CD14-positive monocyte (primary cell): Measurements from ENCODE around the gene CASP8. TPM values are rescaled to one million over a fixed set of nuclear protein-coding genes. Genes with fewer than 3 reads are reported as not detected.
"Not testable (repeated sequence)": the region's sequence is repeated elsewhere in the genome, so short reads cannot be mapped to it uniquely, and the experiment has no call there.

Experiments used
- DNase-seq, 3 donors: peaks; one replicate each; pipeline ENCODE4 v3.0.0-alpha.2; 2011 to 2022
- H2AFZ ChIP-seq: 2 replicates; pipeline ENCODE4 v1.6.0; 2012; ENCODE audit warnings: mild to moderate bottlenecking, low read depth, low read length, inconsistent platforms; ENCODE audit not compliant: insufficient read depth, poor library complexity, severe bottlenecking
- H3K27ac ChIP-seq, 2 donors: 1 replicate in 1 of 2; 2 replicates in 1 of 2; pipeline ENCODE4 v1.5.1; 2012 to 2013; ENCODE audit warnings: low read length in 2 of 2, control low read depth in 1 of 2, inconsistent platforms in 1 of 2, low read depth in 1 of 2, mild to moderate bottlenecking in 1 of 2
- H3K27me3 ChIP-seq, 2 donors: one replicate each; pipeline versions ENCODE4 v1.6.0 to v1.6.1; 2011 to 2013; ENCODE audit warnings: low read length in 2 of 2; ENCODE audit not compliant: control insufficient read depth in 2 of 2, insufficient read depth in 2 of 2
- H3K36me3 ChIP-seq, 2 donors: replicated peaks in 1 of 2; 1 replicate in 1 of 2; 2 replicates in 1 of 2; pipeline versions ENCODE4 v1.5.1 to v1.6.1; 2012 to 2013; ENCODE audit warnings: low read length in 2 of 2, control low read depth in 1 of 2, inconsistent platforms in 1 of 2, mild to moderate bottlenecking in 1 of 2; ENCODE audit not compliant: insufficient read depth in 2 of 2, control insufficient read depth in 1 of 2
- H3K4me1 ChIP-seq, 2 donors: 1 replicate in 1 of 2; 2 replicates in 1 of 2; pipeline versions ENCODE4 v1.5.1 to v1.6.1; 2012 to 2013; ENCODE audit warnings: low read length in 2 of 2, control low read depth in 1 of 2, inconsistent platforms in 1 of 2, mild to moderate bottlenecking in 1 of 2, moderate library complexity in 1 of 2; ENCODE audit not compliant: insufficient read depth in 2 of 2, control insufficient read depth in 1 of 2
- H3K4me2 ChIP-seq: replicated peaks from 2 replicates; pipeline ENCODE3; 2012; ENCODE audit warnings: low read length, moderate library complexity, mild to moderate bottlenecking; ENCODE audit not compliant: poor library complexity, severe bottlenecking; ENCODE audit errors: extremely low read depth
- H3K4me3 ChIP-seq, 3 experiments: fragments of 200-600 bp in 1 of 3; sonication (generic) in 1 of 3; replicated peaks in 1 of 3; 1 replicate in 2 of 3; 2 replicates in 1 of 3; pipeline ENCODE4 v1.5.1; 2011 to 2013; ENCODE audit warnings: low read length in 3 of 3, mild to moderate bottlenecking in 3 of 3, control low read depth in 2 of 3, low read depth in 2 of 3, inconsistent platforms in 1 of 3, moderate library complexity in 1 of 3
- H3K79me2 ChIP-seq: 2 replicates; pipeline ENCODE4 v1.6.0; 2012; ENCODE audit warnings: mild to moderate bottlenecking, control low read depth, inconsistent platforms, low read length, moderate library complexity; ENCODE audit not compliant: insufficient read depth
- H3K9ac ChIP-seq: 2 replicates; pipeline ENCODE4 v1.6.0; 2017; ENCODE audit warnings: low read length, mild to moderate bottlenecking; ENCODE audit not compliant: insufficient read depth, poor library complexity, severe bottlenecking
- H3K9me3 ChIP-seq, 2 donors: replicated peaks in 1 of 2; 1 replicate in 1 of 2; 2 replicates in 1 of 2; pipeline versions ENCODE4 v1.5.1 to v1.6.1; 2012 to 2013; ENCODE audit warnings: low read length in 2 of 2, control low read depth in 1 of 2; ENCODE audit not compliant: control insufficient read depth in 1 of 2, insufficient read depth in 1 of 2
- H4K20me1 ChIP-seq: 2 replicates; pipeline ENCODE4 v1.6.0; 2012; ENCODE audit warnings: mild to moderate bottlenecking, low read length, control low read depth, moderate library complexity; ENCODE audit not compliant: insufficient read depth
- H3K27ac Mint-ChIP-seq, 7 donors: one replicate each; pipeline ENCODE4 v1.8.0; 2020; ENCODE audit warnings: mild to moderate bottlenecking in 7 of 7, mixed read lengths in 7 of 7, moderate library complexity in 6 of 7, inconsistent platforms in 2 of 7
- H3K27me3 Mint-ChIP-seq, 3 donors: one replicate each; pipeline ENCODE4 v1.8.0; 2021 to 2022; ENCODE audit warnings: low read depth in 3 of 3, mild to moderate bottlenecking in 3 of 3, mixed read lengths in 3 of 3, moderate library complexity in 3 of 3, inconsistent platforms in 1 of 3
- H3K36me3 Mint-ChIP-seq, 2 donors: one replicate each; pipeline ENCODE4 v1.8.0; 2020; ENCODE audit warnings: mixed read lengths in 2 of 2, inconsistent platforms in 1 of 2, mild to moderate bottlenecking in 1 of 2
- H3K4me1 Mint-ChIP-seq: one replicate; pipeline ENCODE4 v1.8.0; 2020; ENCODE audit warnings: mild to moderate bottlenecking, mixed read lengths
- H3K4me3 Mint-ChIP-seq, 2 donors: one replicate each; pipeline ENCODE4 v1.8.0; 2020; ENCODE audit warnings: mild to moderate bottlenecking in 2 of 2, mixed read lengths in 2 of 2, moderate library complexity in 1 of 2
- H3K9me3 Mint-ChIP-seq, 7 donors: one replicate each; pipeline ENCODE4 v1.8.0; 2020 to 2022; ENCODE audit warnings: mixed read lengths in 7 of 7, mild to moderate bottlenecking in 6 of 7, moderate library complexity in 6 of 7, inconsistent platforms in 2 of 7
- CTCF ChIP-seq: fragments of 200-600 bp; IDR thresholded peaks from one replicate; pipeline ENCODE4 v1.8.0; 2022; ENCODE audit warnings: antibody characterized with exemption, mild to moderate bottlenecking
- WGBS: methylation state at CpG from one replicate; pipeline ENCODE4 v1.1.5; 2013; ENCODE audit warnings: missing lambda C conversion rate; ENCODE audit not compliant: insufficient coverage; 5-methylcytosine and 5-hydroxymethylcytosine counted together
- intact Hi-C, 2 donors: fragments of 100-400 bp; cut with micrococcal nuclease; formaldehyde crosslinking; loops; one replicate each; pipeline versions ENCODE4 v1.15.0 to v1.15.1; 2023
- polyA plus RNA-seq, 3 donors: library from polyadenylated mRNA; depleted of rRNA in 1 of 3; unstranded in 2 of 3; stranded (reverse) in 1 of 3; fragments of 300-500 nt in 2 of 3; fragments of >200 nt in 1 of 3; fragmentation: Illumina TruSeq in 2 of 3; gene quantifications; 1 replicate in 2 of 3; 2 replicates in 1 of 3; pipeline ENCODE4 v1.2.3, GENCODE V29; 2012 to 2021

The CASP8 gene
- polyA plus RNA-seq, 3 donors = 40.0 to 123 (median 80.7) TPM

DNA sequence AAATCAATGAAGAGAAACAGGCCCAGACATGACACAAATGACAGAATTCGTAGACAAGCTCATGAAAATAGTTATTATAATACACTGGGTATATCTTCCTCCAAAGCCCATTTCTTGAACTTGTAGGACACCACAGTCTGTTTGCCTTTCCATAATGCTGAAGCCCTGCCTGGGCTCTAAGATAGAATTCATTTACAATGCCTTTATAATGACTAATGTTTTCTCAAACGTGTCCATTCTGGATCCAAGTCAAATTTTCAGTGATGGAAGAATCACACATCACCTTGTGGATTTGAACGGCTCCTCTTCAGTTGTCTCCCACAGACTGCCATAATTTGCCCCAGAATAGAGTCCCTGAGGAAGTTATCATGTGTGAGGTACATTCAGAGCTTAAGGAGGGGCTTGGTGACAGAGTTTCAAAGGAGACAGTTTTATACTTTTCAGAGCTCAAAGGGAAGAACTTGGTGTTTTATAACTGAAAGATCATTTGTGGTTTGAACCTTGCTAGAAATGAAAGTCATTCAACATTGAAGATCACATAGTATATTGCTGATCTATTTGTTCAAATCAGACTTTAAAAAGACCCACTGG is 38.2 kb downstream of the CASP8 start:
- Histone ChIP-seq H4K20me1 (no peaks in the 10 kb centered on the region), H3K79me2 (no peaks in the 10 kb centered on the region), H3K9ac (no peak overlapping the region), H3K9me3 (peaks cover 5 to 10% of the 10 kb centered on the region in 2 donors), H3K4me3 (no peak overlapping the region), H3K36me3 (no peaks in the 10 kb centered on the region), H2AFZ (no peak overlapping the region), H3K27me3 (no peaks in the 10 kb centered on the region), H3K4me2 (no peak overlapping the region), H3K4me1 (no peaks in the 10 kb centered on the region), H3K27ac (no peak overlapping the region)
- Mint-ChIP-seq H3K4me3 (no peak overlapping the region), H3K4me1 (no peaks in the 10 kb centered on the region), H3K27me3 (peaks cover 0 to 3% (median 0%) of the 10 kb centered on the region in 3 donors), H3K9me3 (peaks cover 18 to 52% (median 36%) of the 10 kb centered on the region in 7 donors), H3K27ac (peak overlapping the region in 1 of 7 donors; percentile 2), H3K36me3 (peaks cover 0 to 11% of the 10 kb centered on the region in 2 donors)
- no peak for DNase-seq
- intact Hi-C loops = no loop called here
- no CpG with 5 or more reads among the region's 3 CpGs for WGBS
- TF ChIP-seq CTCF = no peak

GRCh38 chr2:201299929-201300328 is 39.6 kb downstream of the CASP8 start:
- H3K4me3 Mint-ChIP-seq, H3K27me3 Mint-ChIP-seq, H2AFZ ChIP-seq, H3K4me1 ChIP-seq, DNase-seq, H3K27ac Mint-ChIP-seq, H3K27ac ChIP-seq, H3K4me2 ChIP-seq, H3K4me1 Mint-ChIP-seq, H3K79me2 ChIP-seq, H4K20me1 ChIP-seq, H3K36me3 ChIP-seq, H3K9ac ChIP-seq, H3K27me3 ChIP-seq, H3K4me3 ChIP-seq, intact Hi-C loops: not testable (repeated sequence)
- 100% methylated on average over 6 of the region's 11 CpGs for WGBS
- H3K36me3 Mint-ChIP-seq = peaks cover under 1 to 11% of the 10 kb centered on the region in 2 donors
- H3K9me3 Mint-ChIP-seq = peaks cover 18 to 48% (median 36%) of the 10 kb centered on the region in 7 donors
- peaks cover 5 to 10% of the 10 kb centered on the region in 2 donors for H3K9me3 ChIP-seq
